GM18508 (cell line): Measurements from ENCODE around the gene PGBD4.

Source experiments
- ATAC-seq: cut with Tn5 transposase; IDR thresholded peaks from one replicate; pipeline ENCODE4 v1.9.1; 2021; ENCODE audit warnings: moderate number of reproducible peaks; ENCODE audit not compliant: insufficient read depth, unreplicated experiment

Gene PGBD4

DNA sequence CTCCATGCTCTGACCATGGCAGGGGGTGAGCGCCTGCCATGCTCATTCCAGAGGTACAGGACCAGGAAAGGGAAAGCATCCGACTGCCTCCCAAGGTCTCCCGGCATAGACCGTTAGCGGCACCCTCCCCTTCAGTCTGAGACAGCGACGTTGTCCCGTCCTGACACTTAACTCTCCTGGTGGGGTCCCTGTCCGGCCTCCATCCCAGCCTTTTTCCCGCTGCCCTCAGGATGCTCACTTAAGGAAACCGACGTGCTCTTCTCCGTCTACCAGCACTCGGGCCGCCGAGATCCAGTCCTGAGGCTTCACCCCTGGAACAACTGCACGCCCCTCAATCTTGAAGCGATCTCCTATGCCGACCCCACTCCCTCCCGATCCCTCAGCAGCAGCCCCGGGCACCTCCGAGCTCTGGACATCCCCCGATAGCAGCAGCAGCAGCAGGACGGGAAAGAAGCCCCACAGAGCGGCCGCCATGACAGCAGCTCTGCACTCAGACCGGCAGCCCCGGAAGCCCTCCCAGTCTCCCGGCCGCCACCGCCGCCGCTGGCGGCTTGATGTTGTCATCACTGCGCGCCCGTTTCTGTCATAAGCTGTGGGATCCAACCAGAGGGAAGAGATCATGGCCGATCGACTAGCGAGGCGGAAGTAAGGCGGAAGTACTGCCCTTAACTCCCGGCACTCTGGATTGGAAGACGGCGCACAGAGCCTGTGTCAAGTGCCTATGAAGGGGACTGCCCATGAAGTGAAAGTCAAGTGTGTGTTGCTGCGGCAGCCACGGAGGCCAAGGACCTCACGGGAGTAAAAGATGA lies at the start of gene PGBD4, which contains the start of gene EMC7:
Gene PGBD4 (plus strand): TSS at position 718 of the 809 bp plus-strand sequence. CDS start 449 bp downstream, outside the sequence.
Gene EMC7 (minus strand): TSS at position 497 of the 809 bp plus-strand sequence. CDS start 23 bp downstream, at position 474.
- peak; percentile 96 for ATAC-seq

- no peak for ATAC-seq
These were observed 47.7 kb upstream of the PGBD4 start for GRCh38 chr15:34054081-34054707.

GRCh38 chr15:34055868-34056595 lies 45.9 kb upstream of the PGBD4 start:
- ATAC-seq, result no peak

DNA sequence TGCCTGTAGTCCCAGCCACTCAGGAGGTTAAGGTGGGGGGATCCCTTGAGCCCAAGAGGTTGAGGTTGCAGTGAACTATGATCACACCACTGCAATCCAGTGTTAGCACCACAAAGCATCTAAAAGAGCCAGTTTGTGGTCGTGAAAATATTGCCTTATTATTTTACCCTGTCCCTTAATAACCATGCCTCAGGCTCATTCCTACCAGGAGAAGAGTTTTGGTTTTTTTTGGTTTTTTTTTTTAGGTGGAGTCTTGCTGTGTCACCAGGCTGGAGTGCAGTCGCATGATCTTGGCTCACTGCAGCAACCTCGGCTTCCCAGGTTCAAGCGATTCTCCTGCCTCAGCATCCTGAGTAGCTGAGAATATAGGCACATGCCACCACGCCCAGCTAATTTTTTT lies 45.0 kb upstream of the PGBD4 start:
- ATAC-seq, result no peak

- no peak for ATAC-seq
These were observed 42.4 kb upstream of the PGBD4 start for GRCh38 chr15:34059476-34059875.

DNA sequence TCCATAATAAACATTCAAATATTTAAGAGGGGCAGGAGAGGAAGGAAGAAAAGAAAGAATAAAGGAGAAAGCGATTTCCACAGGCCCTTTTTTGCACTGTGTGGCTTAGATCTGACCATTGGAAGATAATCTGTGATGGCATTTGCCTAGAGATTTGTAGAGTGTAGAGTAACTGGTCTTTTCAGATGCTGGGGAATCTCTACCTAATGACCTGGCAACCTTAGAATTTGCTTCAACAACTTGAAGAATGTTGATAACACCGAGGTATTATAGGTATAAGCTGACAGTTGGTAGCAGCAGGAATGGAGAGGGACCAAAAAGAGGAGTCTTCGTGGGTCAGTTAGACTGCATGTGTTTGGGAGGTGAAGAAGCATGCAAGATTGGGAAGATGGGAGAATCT lies 41.9 kb upstream of the PGBD4 start:
- no peak for ATAC-seq

DNA sequence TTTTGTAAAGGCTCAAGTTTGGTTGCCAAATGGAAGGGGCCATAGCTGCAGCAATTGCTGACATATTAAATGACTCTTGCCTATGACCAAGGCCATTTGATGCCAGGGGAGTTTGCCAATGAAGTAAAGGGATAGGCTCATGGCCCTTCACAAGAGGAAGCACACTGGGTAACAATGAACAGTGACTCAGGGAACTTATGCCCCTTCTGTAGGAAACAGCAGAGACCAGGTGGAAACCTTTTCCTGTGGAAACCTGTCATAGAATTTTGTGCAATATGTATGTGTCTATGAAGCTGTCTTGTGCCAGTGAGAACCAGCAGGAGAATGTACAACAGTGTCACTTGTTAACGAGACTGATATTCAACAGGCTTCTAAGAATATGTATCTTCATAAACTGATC lies 37.4 kb upstream of the PGBD4 start:
- ATAC-seq, result no peak

GRCh38 chr15:34065261-34065660 lies 36.6 kb upstream of the PGBD4 start:
- no peak for ATAC-seq

DNA sequence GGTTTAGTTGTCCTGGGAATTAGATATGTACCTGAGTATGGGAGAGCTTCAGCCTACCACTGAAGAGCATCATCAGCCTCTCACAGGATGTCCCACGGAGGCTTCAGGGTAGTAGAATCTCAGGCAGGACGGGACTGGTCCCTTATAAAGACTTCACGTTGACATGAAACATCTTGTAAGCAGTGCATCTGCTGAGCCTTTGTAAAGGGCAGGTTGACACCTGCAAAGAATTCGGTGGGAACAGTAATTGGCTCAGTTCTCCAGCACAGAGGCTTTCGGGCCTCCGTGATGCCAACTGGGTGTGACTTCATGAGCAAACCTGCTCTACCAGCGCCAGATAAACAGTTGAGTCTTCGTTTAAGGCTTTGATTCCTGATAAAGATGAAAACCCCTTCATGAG lies 35.9 kb upstream of the PGBD4 start:
- no peak for ATAC-seq

DNA sequence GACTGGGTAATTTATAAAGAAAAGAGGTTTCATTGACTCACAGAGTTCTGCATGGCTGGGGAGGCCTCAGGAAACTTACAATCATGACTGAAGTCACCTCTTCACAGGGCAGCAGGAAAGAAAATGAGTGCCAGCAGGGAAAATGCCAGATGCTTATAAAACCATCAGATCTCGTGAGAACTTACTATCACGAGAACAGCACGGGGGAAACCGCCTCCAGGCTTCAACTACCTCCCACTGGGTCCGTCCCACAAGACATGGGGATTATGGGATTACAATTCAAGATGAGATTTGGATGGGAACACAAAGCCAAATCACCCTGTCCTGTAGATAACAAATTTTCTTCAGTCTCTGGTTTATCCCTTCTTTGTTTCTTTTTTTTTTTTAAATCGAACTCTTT lies 31.9 kb upstream of the PGBD4 start:
- ATAC-seq, result no peak

DNA sequence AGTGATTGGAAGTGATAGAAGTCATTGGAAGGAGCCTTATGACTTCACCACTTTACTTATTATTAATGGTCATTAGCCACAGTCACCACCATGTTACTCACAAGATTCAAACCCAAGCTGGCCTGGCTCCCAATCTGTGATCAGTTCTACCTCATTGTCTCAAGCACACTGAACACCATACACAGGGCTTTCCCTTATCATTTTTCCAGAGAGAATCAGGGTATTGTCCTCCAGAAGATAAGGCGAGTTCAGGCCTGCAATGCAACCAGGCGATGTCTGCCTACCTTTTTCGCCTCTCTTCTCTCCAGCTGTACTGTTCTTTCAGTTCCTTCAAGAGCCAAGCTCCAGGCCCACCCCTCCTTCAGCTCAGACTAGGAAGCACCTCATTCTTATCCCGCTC lies 25.1 kb upstream of the PGBD4 start:
- no peak for ATAC-seq

DNA sequence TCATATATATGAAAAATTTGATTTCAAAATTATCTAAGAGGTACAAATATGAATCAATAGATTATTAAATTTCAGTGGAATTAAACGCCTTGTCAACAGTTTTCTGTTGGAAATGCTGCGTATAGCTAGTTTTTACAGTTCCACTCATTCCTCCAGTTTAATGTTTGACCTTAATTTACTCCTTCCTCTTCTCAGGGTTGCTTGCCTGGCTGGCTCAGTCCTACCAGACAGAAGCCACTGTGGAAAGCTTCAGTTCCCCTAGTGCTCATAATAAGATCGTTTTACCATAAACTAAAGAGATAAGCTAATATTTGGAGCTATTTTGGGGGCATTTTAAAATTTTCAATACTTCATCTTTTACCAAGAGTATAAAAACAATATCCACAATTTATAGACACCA lies 23.0 kb upstream of the PGBD4 start:
- ATAC-seq, result no peak

DNA sequence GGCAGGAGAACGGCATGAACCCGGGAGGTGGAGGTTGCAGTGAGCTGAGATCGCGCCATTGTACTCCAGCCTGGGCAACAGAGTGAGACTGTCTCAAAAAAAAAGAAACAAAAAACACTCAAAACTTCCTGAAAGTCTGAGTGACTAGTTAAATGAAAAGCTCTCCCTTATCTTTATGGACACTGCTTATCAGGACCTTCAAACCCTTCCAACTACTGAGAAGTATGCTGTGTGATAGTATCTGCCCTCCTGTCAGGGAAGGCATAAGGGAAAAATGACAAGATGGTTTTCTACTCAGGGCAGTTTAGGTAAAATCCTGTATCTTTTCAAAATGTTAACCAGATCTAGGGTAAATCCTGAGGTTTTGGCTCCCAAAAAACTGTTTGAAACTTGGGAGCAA lies 22.0 kb upstream of the PGBD4 start:
- ATAC-seq, result no peak

DNA sequence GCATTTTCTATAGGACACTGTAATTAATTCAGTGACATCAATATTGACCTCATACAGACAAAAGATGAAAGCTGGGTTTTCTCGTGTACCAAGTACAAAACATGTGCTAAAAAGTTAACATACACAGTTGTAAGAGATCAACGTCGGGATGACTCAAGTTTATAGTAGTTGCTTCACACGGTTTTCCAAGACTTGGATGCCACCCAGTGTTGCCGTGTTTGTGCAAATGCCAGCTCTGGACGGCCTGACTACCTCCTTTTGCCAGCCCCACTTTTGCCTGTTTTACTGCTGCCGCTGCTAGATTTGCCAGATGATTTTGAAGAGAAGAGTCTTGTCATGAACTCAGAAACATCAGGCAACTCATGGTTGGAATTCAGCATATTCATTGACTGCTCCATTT lies 17.8 kb upstream of the PGBD4 start:
- ATAC-seq, result no peak

- no peak for ATAC-seq
These were observed 16.1 kb upstream of the PGBD4 start for GRCh38 chr15:34085746-34086145.

GRCh38 chr15:34099914-34100313 lies 2.0 kb upstream of the PGBD4 start:
- no peak for ATAC-seq

DNA sequence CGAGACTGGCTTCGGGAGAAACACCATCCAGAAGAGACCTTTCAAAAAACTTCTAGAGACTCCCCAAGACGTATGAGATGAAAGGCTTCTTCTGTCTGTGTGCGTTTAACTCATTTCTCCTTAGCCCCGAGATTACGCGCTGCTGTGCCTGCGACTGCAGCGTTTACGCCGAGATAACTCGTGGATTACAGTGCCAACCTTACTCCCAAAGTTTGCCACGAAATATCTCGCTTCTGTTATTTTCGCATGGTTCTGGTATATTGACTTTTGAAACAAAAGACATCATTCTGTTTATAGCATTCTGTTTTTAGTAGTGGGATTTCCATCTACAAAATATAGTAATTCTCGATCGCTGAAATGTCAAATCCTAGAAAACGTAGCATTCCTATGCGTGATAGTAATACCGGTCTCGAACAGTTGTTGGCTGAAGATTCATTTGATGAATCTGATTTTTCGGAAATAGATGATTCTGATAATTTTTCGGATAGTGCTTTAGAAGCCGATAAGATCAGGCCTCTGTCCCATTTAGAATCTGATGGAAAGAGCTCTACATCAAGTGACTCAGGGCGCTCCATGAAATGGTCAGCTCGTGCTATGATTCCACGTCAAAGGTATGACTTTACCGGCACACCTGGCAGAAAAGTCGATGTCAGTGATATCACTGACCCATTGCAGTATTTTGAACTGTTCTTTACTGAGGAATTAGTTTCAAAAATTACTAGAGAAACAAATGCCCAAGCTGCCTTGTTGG lies 467 bp downstream of the PGBD4 start:
- no peak for ATAC-seq

GRCh38 chr15:34106423-34106822 lies 4.5 kb downstream of the PGBD4 start:
- ATAC-seq, result no peak

- no peak for ATAC-seq
These were observed 5.4 kb downstream of the PGBD4 start for GRCh38 chr15:34107315-34107714.
